GM18873 (cell line): ENCODE data around the gene SMYD2.

ENCODE experiments used
- ATAC-seq: cut with Tn5 transposase; IDR thresholded peaks from one replicate; pipeline ENCODE4 v1.9.1; 2021; ENCODE audit warnings: mild to moderate bottlenecking, moderate library complexity, moderate number of reproducible peaks; ENCODE audit not compliant: unreplicated experiment, low FRiP score

Gene SMYD2

GRCh38 chr1:214300149-214300780 is 19.3 kb downstream of the SMYD2 start:
- no peak for ATAC-seq

GRCh38 chr1:214301526-214301925 is 20.6 kb downstream of the SMYD2 start:
- ATAC-seq = no peak

GRCh38 chr1:214303141-214303930 is 22.4 kb downstream of the SMYD2 start:
- no peak for ATAC-seq

GRCh38 chr1:214305164-214305751 is 24.3 kb downstream of the SMYD2 start:
- ATAC-seq = no peak

GRCh38 chr1:214306269-214306668 is 25.3 kb downstream of the SMYD2 start:
- no peak for ATAC-seq

GRCh38 chr1:214310010-214310409 is 29.1 kb downstream of the SMYD2 start:
- ATAC-seq = no peak

- no peak for ATAC-seq
These were observed 30.1 kb downstream of the SMYD2 start for GRCh38 chr1:214310777-214311690.

- ATAC-seq = no peak
These were observed 31.6 kb downstream of the SMYD2 start for GRCh38 chr1:214312530-214313051.

GRCh38 chr1:214314178-214314843 is 33.4 kb downstream of the SMYD2 start:
- no peak for ATAC-seq

GRCh38 chr1:214316593-214316992 is 35.6 kb downstream of the SMYD2 start:
- ATAC-seq = no peak

GRCh38 chr1:214317300-214317699 is 36.3 kb downstream of the SMYD2 start:
- no peak for ATAC-seq

- no peak for ATAC-seq
These were observed 36.8 kb downstream of the SMYD2 start for GRCh38 chr1:214317734-214318133.

- ATAC-seq = peak; percentile 53
These were observed 37.4 kb downstream of the SMYD2 start for GRCh38 chr1:214318356-214318755.

- no peak for ATAC-seq
These were observed 38.2 kb downstream of the SMYD2 start for GRCh38 chr1:214318956-214319736.

GRCh38 chr1:214319938-214320337 is 39.0 kb downstream of the SMYD2 start:
- no peak for ATAC-seq

GRCh38 chr1:214321705-214322453 is 40.9 kb downstream of the SMYD2 start:
- ATAC-seq = peak; percentile 57

GRCh38 chr1:214324896-214325800 is 44.2 kb downstream of the SMYD2 start:
- ATAC-seq = no peak
